ENCODE results near the gene GARS1. TPM values are rescaled to one million over a fixed set of nuclear protein-coding genes. Genes with fewer than 3 reads are reported as not detected.

The GARS1 gene
- total and polyA plus RNA-seq, 9 of the 15 experiments (the other 6 are each of a cell fraction or from before 2014, with no cell fraction given) = 142 to 769 (median 272) TPM

GRCh38 chr7:30656006-30656957, 61.6 kb downstream of the GARS1 start:
- Histone ChIP-seq H3K27me3 (ENCODE audit: control insufficient read depth in 2 of 2, insufficient read depth in 2 of 2, low read length in 2 of 2) (peaks cover 2 to 47% of the 10 kb centered on the region in 2 experiments; a peak in 3 of 5 replicates), H3K36me3 (ENCODE audit: control insufficient read depth, insufficient read depth, low read length) (no peaks in the 10 kb centered on the region), H3K9me3 (replicated peaks; ENCODE audit: control insufficient read depth, insufficient read depth, low read depth, low read length) (no peaks in the 10 kb centered on the region), H4K20me1 (replicated peaks; ENCODE audit: control insufficient read depth, insufficient read depth, low read length) (peaks cover 4% of the 10 kb centered on the region; the same call in 1 of the 2 replicates), H3K79me2 (ENCODE audit: control insufficient read depth, insufficient read depth, low read length) (no peaks in the 10 kb centered on the region), H3K27ac (ENCODE audit: extremely low read depth, low read depth, low read length) (no peak overlapping the region), H3K9me1 (ENCODE audit: control insufficient read depth, insufficient read depth, low read length) (no peaks in the 10 kb centered on the region), H3K9ac (ENCODE audit: insufficient read depth in 1 of 2, low read depth in 2 of 2, low read length in 2 of 2) (no peak overlapping the region), H3K4me2 (ENCODE audit: insufficient read depth, low read length) (no peak overlapping the region), H3K4me1 (replicated peaks in 1 of 2; ENCODE audit: control insufficient read depth in 2 of 2, insufficient read depth in 2 of 2, low read length in 2 of 2) (peaks cover 0 to 3% of the 10 kb centered on the region in 2 experiments; a peak in 1 of 5 replicates), H3K4me3 (no peak overlapping the region), H2AFZ (ENCODE audit: low read depth, low read length) (no peak overlapping the region)
- TF ChIP-seq TRIM24 (IDR thresholded peaks at IDR 0.05) (no peak), SREBF2 (CRISPR knock-in tag; IDR thresholded peaks at IDR 0.05) (no peak), AFF4 (CRISPR knock-in tag; IDR thresholded peaks at IDR 0.05) (no peak), TAF9B (IDR thresholded peaks at IDR 0.05; ENCODE audit: partially characterized antibody) (no peak), RBM22 (IDR thresholded peaks at IDR 0.05; ENCODE audit: low read depth, low read length, poor library complexity, severe bottlenecking) (no peak), FOXJ3 (CRISPR knock-in tag; IDR thresholded peaks at IDR 0.05) (no peak), ZMIZ1 (IDR thresholded peaks at IDR 0.05; ENCODE audit: low read depth in 2 of 2, low read length in 2 of 2) (no peak), MAFK (IDR thresholded peaks at IDR 0.05; ENCODE audit: low read length) (no peak), KDM2B (CRISPR knock-in tag; IDR thresholded peaks at IDR 0.05) (no peak), ZNF224 (CRISPR knock-in tag; IDR thresholded peaks at IDR 0.05) (no peak), SRSF7 (optimal IDR thresholded peaks at IDR 0.05; ENCODE audit: low read depth, low read length) (no peak), PHF20 (IDR thresholded peaks at IDR 0.05; ENCODE audit: partially characterized antibody) (no peak), NR3C1 (CRISPR knock-in tag; IDR thresholded peaks at IDR 0.05) (no peak), HCFC1 (IDR thresholded peaks at IDR 0.05; ENCODE audit: low read depth, low read length) (no peak)
- ATAC-seq = peak; percentile 15
- no TSS peak for BruUV-seq (replicated peaks)
- in situ Hi-C loops (cut with MboI) (no loop called here), intact Hi-C loops (cut with micrococcal nuclease) (no loop called here)
- FAIRE-seq = no peak
- POLR2A ChIA-PET = interaction anchor here (1.1 kb wide), 1 partner anchor 20 kb away, joined by 3 read pairs; no protein-coding TSS in a partner anchor
- no peak for DNase-seq (ENCODE audit: extremely low read depth in 1 of 4, low spot score in 3 of 4)
- 3% methylated on average over 12 of the region's 21 CpGs for WGBS (ENCODE audit: insufficient coverage, low coverage, missing lambda C conversion rate)
- CTCF ChIA-PET (ENCODE audit: low intra/inter-chr PET ratio) = no interaction called here
